ENCODE results near the gene NUP188.
"Not testable (repeated sequence)": the region's sequence is repeated elsewhere in the genome, so short reads cannot be mapped to it uniquely, and the experiment has no call there.

NUP188 gene

GRCh38 chr9:129030191-129030590 is 82.7 kb downstream of the NUP188 start:
- DNase-seq (ENCODE audit: low spot score) = no peak

- no peak for DNase-seq (ENCODE audit: low spot score)
Measured at GRCh38 chr9:129031514-129031913, 84.0 kb downstream of the NUP188 start.

- DNase-seq (ENCODE audit: low spot score) = no peak
Measured at GRCh38 chr9:129032541-129033159, 85.2 kb downstream of the NUP188 start.

- DNase-seq (ENCODE audit: low spot score) = no peak
Measured at GRCh38 chr9:129033216-129033615, 85.7 kb downstream of the NUP188 start.

- not testable (repeated sequence) for DNase-seq (ENCODE audit: low spot score)
Measured at GRCh38 chr9:129035838-129036237, 88.3 kb downstream of the NUP188 start.

- peak; percentile 100 for DNase-seq (ENCODE audit: low spot score)
Measured at GRCh38 chr9:129036241-129036922, 88.9 kb downstream of the NUP188 start, which contains the start of gene MIGA2. Gene MIGA2 (plus strand): TSS chr9:129036626. CDS start chr9:129040595, 3,969 bp downstream.

GRCh38 chr9:129036923-129037766 is 89.6 kb downstream of the NUP188 start:
- no peak for DNase-seq (ENCODE audit: low spot score)

- DNase-seq (ENCODE audit: low spot score) = no peak
Measured at GRCh38 chr9:129037767-129038098, 90.2 kb downstream of the NUP188 start.

GRCh38 chr9:129038109-129038852 is 90.8 kb downstream of the NUP188 start:
- peak; percentile 45 for DNase-seq (ENCODE audit: low spot score)

GRCh38 chr9:129040113-129040643 is 92.7 kb downstream of the NUP188 start:
- no peak for DNase-seq (ENCODE audit: low spot score)

GRCh38 chr9:129042016-129042415 is 94.5 kb downstream of the NUP188 start:
- DNase-seq (ENCODE audit: low spot score) = no peak

- no peak for DNase-seq (ENCODE audit: low spot score)
Measured at GRCh38 chr9:129052592-129052991, 105.1 kb downstream of the NUP188 start.

- DNase-seq (ENCODE audit: low spot score) = no peak
Measured at GRCh38 chr9:129053020-129053419, 105.5 kb downstream of the NUP188 start.

GRCh38 chr9:129054163-129054851 is 106.8 kb downstream of the NUP188 start:
- no peak for DNase-seq (ENCODE audit: low spot score)

All from Ammon's horn (tissue), 1 donor.